HL-60 (cell line): ENCODE data around the gene MYO3B.

Source experiments
- DNase-seq, 2 experiments: peaks; one replicate each; pipeline ENCODE4 v3.0.0-alpha.2; 2010 to 2020; ENCODE audit warnings: low read depth in 1 of 2, low spot score in 1 of 2
- H3K27ac ChIP-seq: fragments of 250-450 bp; sonication (Bioruptor Pico); replicated peaks from 2 replicates; pipeline ENCODE4 v1.5.1; 2020; ENCODE audit warnings: mild to moderate bottlenecking, moderate library complexity
- H3K27me3 ChIP-seq: fragments of 250-450 bp; sonication (Bioruptor Pico); 2 replicates; pipeline ENCODE4 v1.5.1; 2021; ENCODE audit warnings: mild to moderate bottlenecking, moderate library complexity; ENCODE audit not compliant: insufficient read depth, poor library complexity, severe bottlenecking
- H3K4me3 ChIP-seq: replicated peaks from 2 replicates; pipeline ENCODE4 v1.5.1; 2011; ENCODE audit warnings: mild to moderate bottlenecking, control low read depth, low read length; ENCODE audit not compliant: insufficient read depth
- CTCF ChIP-seq: IDR thresholded peaks from one replicate; pipeline ENCODE4 v1.5.1; 2011; ENCODE audit warnings: low read length, control low read depth, inconsistent platforms; ENCODE audit not compliant: insufficient read depth
- GABPA ChIP-seq: IDR thresholded peaks from 2 replicates; pipeline ENCODE4 v1.6.1; 2012; ENCODE audit warnings: low read depth
- POLR2AphosphoS5 ChIP-seq: IDR thresholded peaks from 2 replicates; pipeline ENCODE4 v1.6.1; 2012; ENCODE audit warnings: low read depth
- SPI1 ChIP-seq: IDR thresholded peaks from 2 replicates; pipeline ENCODE4 v1.6.1; 2012; ENCODE audit warnings: low read depth, mild to moderate bottlenecking, borderline replicate concordance
- TF ChIP-seq, protein P1 (sequence below): IDR thresholded peaks from 2 replicates; pipeline ENCODE4 v1.6.1; 2012; ENCODE audit warnings: low read depth; ENCODE audit not compliant: insufficient replicate concordance

The MYO3B gene

DNA sequence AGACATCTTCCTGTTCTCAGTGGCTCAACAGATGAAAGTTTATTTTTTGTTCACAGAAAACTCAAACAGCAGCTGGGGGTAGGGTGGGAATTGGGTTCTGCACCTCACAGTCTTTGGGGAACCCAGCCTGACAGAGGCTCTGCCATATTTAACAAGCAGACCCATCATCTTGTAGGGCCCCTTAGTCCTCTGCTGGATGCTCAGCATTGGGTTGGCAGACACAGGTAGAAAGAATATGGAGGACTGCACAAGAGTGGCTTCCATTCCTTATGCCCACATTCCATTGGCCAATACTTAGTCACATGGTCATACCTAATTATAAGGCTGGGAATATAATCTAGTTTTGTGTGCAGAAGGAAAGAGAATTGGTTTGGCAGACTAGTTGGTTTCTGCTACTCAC, 89.1 kb downstream of the MYO3B start:
- no peak for TF ChIP-seq CTCF
- H3K4me3 ChIP-seq, result no peak overlapping the region
- H3K27me3 ChIP-seq, result peaks cover 6% of the 10 kb centered on the region
- no peak overlapping the region for H3K27ac ChIP-seq
- no peak for DNase-seq

DNA sequence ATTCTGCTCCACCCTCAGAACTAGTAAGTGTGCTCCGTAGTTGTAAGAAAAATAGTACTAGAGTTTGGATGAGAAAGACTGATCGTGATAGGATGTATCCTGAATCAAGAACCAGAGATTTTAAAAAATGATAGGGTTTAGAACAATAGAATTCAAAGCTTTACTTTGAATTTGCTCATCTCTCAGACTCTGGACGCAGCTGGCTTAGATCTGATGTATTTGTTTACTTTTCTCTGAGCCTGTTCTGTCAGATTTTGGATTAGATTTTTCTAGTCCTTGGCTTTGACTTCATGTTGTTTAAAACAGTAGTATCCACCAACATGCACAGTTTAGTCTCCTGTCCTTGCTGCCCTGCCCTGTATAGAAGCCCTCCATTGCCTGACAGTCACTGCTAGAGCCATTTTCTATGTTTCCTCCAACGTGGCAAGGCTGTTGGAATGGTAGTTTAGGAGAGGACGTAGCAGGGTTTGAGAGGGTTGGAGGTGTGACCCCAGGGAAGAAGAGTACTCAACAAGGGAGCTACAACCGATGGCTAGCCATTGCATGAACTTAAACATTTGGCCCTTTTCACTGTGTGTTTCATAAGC, 92.4 kb downstream of the MYO3B start:
- DNase-seq, result no peak
- TF ChIP-seq GABPA, result no peak

GRCh38 chr2:170271340-170271739, 93.4 kb downstream of the MYO3B start:
- no peak overlapping the region for H3K27ac ChIP-seq
- TF ChIP-seq, protein P1, sequence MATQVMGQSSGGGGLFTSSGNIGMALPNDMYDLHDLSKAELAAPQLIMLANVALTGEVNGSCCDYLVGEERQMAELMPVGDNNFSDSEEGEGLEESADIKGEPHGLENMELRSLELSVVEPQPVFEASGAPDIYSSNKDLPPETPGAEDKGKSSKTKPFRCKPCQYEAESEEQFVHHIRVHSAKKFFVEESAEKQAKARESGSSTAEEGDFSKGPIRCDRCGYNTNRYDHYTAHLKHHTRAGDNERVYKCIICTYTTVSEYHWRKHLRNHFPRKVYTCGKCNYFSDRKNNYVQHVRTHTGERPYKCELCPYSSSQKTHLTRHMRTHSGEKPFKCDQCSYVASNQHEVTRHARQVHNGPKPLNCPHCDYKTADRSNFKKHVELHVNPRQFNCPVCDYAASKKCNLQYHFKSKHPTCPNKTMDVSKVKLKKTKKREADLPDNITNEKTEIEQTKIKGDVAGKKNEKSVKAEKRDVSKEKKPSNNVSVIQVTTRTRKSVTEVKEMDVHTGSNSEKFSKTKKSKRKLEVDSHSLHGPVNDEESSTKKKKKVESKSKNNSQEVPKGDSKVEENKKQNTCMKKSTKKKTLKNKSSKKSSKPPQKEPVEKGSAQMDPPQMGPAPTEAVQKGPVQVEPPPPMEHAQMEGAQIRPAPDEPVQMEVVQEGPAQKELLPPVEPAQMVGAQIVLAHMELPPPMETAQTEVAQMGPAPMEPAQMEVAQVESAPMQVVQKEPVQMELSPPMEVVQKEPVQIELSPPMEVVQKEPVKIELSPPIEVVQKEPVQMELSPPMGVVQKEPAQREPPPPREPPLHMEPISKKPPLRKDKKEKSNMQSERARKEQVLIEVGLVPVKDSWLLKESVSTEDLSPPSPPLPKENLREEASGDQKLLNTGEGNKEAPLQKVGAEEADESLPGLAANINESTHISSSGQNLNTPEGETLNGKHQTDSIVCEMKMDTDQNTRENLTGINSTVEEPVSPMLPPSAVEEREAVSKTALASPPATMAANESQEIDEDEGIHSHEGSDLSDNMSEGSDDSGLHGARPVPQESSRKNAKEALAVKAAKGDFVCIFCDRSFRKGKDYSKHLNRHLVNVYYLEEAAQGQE, result no peak
- TF ChIP-seq SPI1, result no peak
- no peak for DNase-seq
- no peak overlapping the region for H3K4me3 ChIP-seq
- peaks cover 6% of the 10 kb centered on the region for H3K27me3 ChIP-seq

More for the DNA sequence above, 92.4 kb downstream of the MYO3B start:
- Histone ChIP-seq H3K27me3 (peaks cover 6% of the 10 kb centered on the region), H3K27ac (no peak overlapping the region), H3K4me3 (no peak overlapping the region)

GRCh38 chr2:170276056-170276455, 98.1 kb downstream of the MYO3B start:
- Histone ChIP-seq H3K4me3 (no peak overlapping the region), H3K27me3 (peaks cover 6% of the 10 kb centered on the region), H3K27ac (no peak overlapping the region)
- TF ChIP-seq POLR2AphosphoS5, result no peak
- no peak for TF ChIP-seq GABPA
- TF ChIP-seq CTCF, result no peak
- TF ChIP-seq SPI1, result no peak
- TF ChIP-seq, protein P1, result no peak
- no peak for DNase-seq

- H3K27me3 ChIP-seq, result peaks cover 8% of the 10 kb centered on the region
- H3K4me3 ChIP-seq, result no peak overlapping the region
- TF ChIP-seq POLR2AphosphoS5 (no peak), SPI1 (no peak), CTCF (no peak), GABPA (no peak)
- TF ChIP-seq, protein P1, result no peak
- no peak for DNase-seq
- no peak overlapping the region for H3K27ac ChIP-seq
Observed at GRCh38 chr2:170276925-170277629, 99.1 kb downstream of the MYO3B start.
